GM13976 (cell line): ENCODE data around the gene RPS28.

Experiments
- DNase-seq: peaks from one replicate; pipeline ENCODE4 v3.0.0; 2012; ENCODE audit warnings: low spot score
- in situ Hi-C: fragments of 300-500 bp; cut with MboI; formaldehyde crosslinking; loops from one replicate; pipeline ENCODE4 v1.12.0; 2022; ENCODE audit warnings: low sequenced_read_pairs, mixed read lengths, inconsistent platforms; ENCODE audit not compliant: unreplicated experiment
- TF ChIP-seq, protein P1 (sequence below): IDR thresholded peaks from 2 replicates; pipeline ENCODE4 v1.5.1; 2012; ENCODE audit warnings: borderline replicate concordance, mild to moderate bottlenecking; ENCODE audit not compliant: insufficient read depth; ENCODE audit errors: extremely low read depth, missing control alignments, control extremely low read depth

The RPS28 gene

DNA sequence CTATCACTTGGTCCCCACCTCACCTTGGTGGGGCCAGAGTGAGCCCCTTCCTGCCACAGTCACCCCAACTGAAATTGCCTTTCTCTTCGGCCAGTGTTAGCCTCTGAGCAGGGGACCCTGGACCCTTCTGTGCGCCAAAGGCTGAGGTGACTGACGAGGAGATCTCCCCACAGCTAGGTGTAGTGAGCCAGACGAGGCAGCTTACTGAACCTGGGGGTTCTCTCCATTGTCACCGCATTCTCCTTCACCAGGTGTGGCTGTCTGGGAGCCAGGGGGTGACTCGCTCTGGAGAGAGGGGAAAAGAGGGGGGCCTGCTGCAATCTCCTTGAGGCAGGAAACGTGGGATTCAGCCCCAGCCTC is 1.3 kb downstream of the RPS28 start:
- TF ChIP-seq, protein P1, sequence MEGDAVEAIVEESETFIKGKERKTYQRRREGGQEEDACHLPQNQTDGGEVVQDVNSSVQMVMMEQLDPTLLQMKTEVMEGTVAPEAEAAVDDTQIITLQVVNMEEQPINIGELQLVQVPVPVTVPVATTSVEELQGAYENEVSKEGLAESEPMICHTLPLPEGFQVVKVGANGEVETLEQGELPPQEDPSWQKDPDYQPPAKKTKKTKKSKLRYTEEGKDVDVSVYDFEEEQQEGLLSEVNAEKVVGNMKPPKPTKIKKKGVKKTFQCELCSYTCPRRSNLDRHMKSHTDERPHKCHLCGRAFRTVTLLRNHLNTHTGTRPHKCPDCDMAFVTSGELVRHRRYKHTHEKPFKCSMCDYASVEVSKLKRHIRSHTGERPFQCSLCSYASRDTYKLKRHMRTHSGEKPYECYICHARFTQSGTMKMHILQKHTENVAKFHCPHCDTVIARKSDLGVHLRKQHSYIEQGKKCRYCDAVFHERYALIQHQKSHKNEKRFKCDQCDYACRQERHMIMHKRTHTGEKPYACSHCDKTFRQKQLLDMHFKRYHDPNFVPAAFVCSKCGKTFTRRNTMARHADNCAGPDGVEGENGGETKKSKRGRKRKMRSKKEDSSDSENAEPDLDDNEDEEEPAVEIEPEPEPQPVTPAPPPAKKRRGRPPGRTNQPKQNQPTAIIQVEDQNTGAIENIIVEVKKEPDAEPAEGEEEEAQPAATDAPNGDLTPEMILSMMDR, result no peak
- in situ Hi-C loops, result no loop called here

DNA sequence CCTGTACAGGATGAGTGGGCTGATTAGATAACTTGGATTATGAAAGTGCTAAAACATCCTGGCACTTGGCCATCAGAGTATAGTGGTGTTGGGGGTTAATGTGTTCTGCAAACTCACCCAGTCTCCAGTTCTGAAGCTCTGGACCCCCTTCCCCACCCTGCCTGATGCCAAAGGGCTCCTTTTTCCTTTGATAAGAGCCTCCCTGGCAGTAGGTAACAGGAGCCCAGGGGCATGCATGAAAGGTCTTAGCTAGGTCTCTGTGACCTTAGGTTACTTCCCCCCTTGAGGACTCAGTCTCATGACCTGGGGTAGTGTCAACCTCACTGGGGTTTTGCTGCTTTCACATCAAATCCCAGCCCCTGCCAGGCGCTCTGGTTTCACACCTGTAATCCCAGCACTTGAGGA is 2.5 kb downstream of the RPS28 start:
- in situ Hi-C loops, result no loop called here
- no peak for DNase-seq
- TF ChIP-seq, protein P1, result no peak

More for the DNA sequence above, 1.3 kb downstream of the RPS28 start:
- no peak for DNase-seq

DNA sequence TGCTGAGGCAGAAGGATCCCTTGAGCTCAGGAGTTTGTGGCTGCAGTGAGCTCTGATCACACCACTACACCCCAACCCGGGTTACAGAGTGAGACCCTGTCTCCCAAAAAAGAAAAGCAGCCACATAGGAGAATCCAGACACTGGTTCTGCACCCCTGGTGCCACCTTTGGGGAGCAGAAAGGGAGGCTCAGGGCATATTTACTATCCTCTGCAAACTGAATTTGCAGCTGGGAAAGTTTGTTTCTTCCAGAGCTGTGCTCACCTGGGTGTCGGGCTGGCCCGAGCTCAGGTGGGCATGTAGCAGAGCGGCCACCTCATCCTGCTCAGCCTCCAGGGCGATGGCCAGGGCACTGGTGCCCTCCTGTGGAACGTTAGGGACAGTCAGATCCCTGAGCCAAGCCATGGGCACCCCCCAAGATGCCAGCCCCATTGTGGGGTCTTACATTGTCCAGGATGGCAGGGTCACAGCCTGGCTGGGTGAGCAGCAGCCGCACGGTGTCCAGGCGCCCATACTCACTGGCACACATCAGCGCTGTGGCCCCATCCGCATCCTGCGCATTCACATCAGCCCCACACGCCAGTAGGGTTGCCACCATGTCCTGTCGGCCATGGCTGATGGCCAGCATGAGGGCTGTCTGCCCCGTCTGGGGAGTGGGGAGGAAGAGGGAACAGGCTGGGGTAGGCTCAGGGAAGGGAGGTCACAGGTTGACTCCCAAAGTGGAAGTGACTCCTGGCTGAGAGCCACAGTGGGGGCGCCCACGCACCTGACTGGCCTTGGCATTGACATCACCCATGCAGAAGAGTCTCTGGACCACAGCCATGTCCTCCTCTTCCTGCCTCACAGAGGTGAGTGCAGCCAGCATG is 3.1 kb downstream of the RPS28 start:
- DNase-seq, result no peak
- in situ Hi-C loops, result no loop called here
- TF ChIP-seq, protein P1, result peak; percentile 3

DNA sequence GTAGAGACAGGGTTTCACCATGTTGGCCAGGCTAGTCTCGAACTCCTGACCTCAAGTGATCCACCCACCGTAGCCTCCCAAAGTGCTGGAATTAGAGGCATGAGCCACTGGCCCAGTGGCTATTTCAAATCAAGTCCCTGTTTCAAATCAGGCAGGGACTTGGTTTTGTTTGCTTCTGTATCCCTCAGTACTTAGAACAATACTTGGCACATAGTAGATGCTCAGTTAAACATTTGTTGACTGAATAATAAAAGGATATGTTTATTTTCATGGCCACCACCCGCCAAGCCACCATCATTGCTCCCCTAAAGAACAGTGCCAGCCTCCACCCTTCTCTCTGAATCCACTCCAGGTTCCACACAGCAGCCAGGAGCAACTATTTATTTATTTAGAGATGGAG is 4.2 kb downstream of the RPS28 start:
- no peak for DNase-seq
- TF ChIP-seq, protein P1, result no peak
- in situ Hi-C loops, result no loop called here

DNA sequence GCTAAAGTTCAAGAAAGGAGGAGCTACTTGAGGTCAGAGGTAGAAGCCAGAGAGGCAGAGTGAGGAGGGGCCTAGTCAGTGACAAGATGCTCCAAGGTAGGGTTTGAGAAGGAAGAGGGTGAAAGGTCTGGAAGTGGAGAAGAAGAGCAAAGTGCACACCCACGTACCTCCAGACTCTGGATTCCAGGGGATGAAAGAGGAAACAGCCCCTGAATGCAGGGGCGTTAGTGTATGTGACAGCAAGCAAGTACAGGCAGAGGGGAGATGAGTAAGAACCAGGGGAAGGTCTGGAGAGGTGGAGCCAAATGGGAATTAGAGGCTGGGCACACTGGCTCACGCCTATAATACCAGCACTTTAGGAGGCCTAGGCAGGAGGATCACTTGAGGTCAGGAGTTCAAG is 8.7 kb downstream of the RPS28 start:
- in situ Hi-C loops, result no loop called here
- no peak for DNase-seq
- TF ChIP-seq, protein P1, result no peak

DNA sequence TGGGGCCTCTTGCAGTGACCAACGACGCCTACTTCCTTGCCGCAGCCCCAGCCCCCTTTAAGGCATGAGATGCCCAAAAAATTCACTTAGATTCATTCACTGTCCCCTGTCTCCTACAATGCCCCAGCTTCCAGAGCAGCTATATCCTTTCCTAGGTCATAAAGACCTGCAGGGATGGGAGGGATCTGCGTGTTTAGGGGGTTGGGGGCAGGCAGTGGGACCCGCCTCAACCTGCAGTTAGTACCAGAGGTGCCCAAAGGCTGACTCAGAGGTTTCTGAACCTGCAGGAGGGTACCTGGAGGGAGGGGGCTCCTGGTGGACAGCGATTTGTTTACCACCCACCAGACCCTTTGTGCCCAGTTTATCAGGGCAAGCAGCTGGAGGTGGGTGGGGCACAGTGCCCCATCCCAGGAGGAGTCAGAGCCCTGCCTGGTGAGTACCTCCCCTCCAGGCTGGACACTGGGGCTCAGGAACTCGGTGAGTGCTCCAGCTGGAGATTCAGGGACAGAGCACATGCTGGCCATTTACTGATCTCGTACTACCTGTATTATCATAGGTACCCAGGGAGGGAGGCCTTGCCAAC is 10.1 kb downstream of the RPS28 start:
- no peak for DNase-seq
- in situ Hi-C loops, result no loop called here
- TF ChIP-seq, protein P1, result no peak
